HFFc6 (cell line): ENCODE data around the gene ADAMTS10. TPM values are rescaled to one million over a fixed set of nuclear protein-coding genes. Genes with fewer than 3 reads are reported as not detected.
"Not testable (repeated sequence)": the region's sequence is repeated elsewhere in the genome, so short reads cannot be mapped to it uniquely, and the experiment has no call there.

ENCODE experiments used
- DNase-seq: peaks from one replicate; pipeline ENCODE4 v3.0.0-alpha.2; 2018
- H3K27ac Mint-ChIP-seq: 2 replicates; pipeline ENCODE4 v1.8.0; 2020; ENCODE audit warnings: mild to moderate bottlenecking, mixed read lengths
- H3K27me3 Mint-ChIP-seq: 2 replicates; pipeline ENCODE4 v1.8.0; 2021; ENCODE audit warnings: mild to moderate bottlenecking, moderate library complexity, mixed read lengths; ENCODE audit not compliant: insufficient read depth
- H3K36me3 Mint-ChIP-seq: 2 replicates; pipeline ENCODE4 v1.8.0; 2021; ENCODE audit warnings: low read depth, mixed read lengths
- H3K4me1 Mint-ChIP-seq: 2 replicates; pipeline ENCODE4 v1.8.0; 2020; ENCODE audit warnings: low read depth, mixed read lengths
- H3K4me3 Mint-ChIP-seq: 2 replicates; pipeline ENCODE4 v1.8.0; 2020; ENCODE audit warnings: mild to moderate bottlenecking, moderate library complexity, mixed read lengths
- H3K9me3 Mint-ChIP-seq: 2 replicates; pipeline ENCODE4 v1.8.0; 2020; ENCODE audit warnings: mild to moderate bottlenecking, mixed read lengths
- CTCF ChIP-seq: fragments of 200-600 bp; sonication (generic); IDR thresholded peaks from 2 replicates; pipeline ENCODE4 v1.5.0; 2021; ENCODE audit warnings: antibody characterized with exemption, mild to moderate bottlenecking
- total RNA-seq, 6 experiments: library from RNA; stranded (reverse); fragmentation: NEBNext Ultra II Directional; extraction: Animal tissue kit (Norgen Biotek cat#: 25700); gene quantifications; 2 replicates in 1 of 6; 3 replicates in 5 of 6; pipeline ENCODE4 v1.2.3, GENCODE V29; 2021

ADAMTS10 gene
- total RNA-seq, 6 experiments from 2014 or later = 0.78 to 2.1 (median 1.5) TPM

- peaks cover 6% of the 10 kb centered on the region for H3K27me3 Mint-ChIP-seq
- H3K9me3 Mint-ChIP-seq = no peaks in the 10 kb centered on the region
- DNase-seq = no peak
- H3K27ac Mint-ChIP-seq = no peak overlapping the region
- no peak for TF ChIP-seq CTCF
- H3K4me1 Mint-ChIP-seq = peaks cover 28% of the 10 kb centered on the region
- H3K36me3 Mint-ChIP-seq = no peaks in the 10 kb centered on the region
- H3K4me3 Mint-ChIP-seq = no peak overlapping the region
These were observed 43.7 kb downstream of the ADAMTS10 start for GRCh38 chr19:8566855-8567254.

GRCh38 chr19:8564866-8565265, 45.6 kb downstream of the ADAMTS10 start:
- not testable (repeated sequence) for H3K36me3 Mint-ChIP-seq, H3K4me3 Mint-ChIP-seq, H3K9me3 Mint-ChIP-seq, DNase-seq, H3K27me3 Mint-ChIP-seq, H3K27ac Mint-ChIP-seq
- peaks cover 16% of the 10 kb centered on the region for H3K4me1 Mint-ChIP-seq

GRCh38 chr19:8561075-8561764, 49.3 kb downstream of the ADAMTS10 start:
- Mint-ChIP-seq H3K4me1 (no peaks in the 10 kb centered on the region), H3K36me3 (no peaks in the 10 kb centered on the region), H3K27ac (no peak overlapping the region), H3K27me3 (peaks cover 15% of the 10 kb centered on the region), H3K4me3 (no peak overlapping the region), H3K9me3 (no peaks in the 10 kb centered on the region)
- DNase-seq = no peak
- TF ChIP-seq CTCF = no peak

- no peaks in the 10 kb centered on the region for H3K9me3 Mint-ChIP-seq
- H3K4me3 Mint-ChIP-seq = no peak overlapping the region
- peaks cover 12% of the 10 kb centered on the region for H3K27me3 Mint-ChIP-seq
- no peak for DNase-seq
- H3K36me3 Mint-ChIP-seq = no peaks in the 10 kb centered on the region
- TF ChIP-seq CTCF = no peak
- H3K4me1 Mint-ChIP-seq = no peaks in the 10 kb centered on the region
- no peak overlapping the region for H3K27ac Mint-ChIP-seq
These were observed 52.2 kb downstream of the ADAMTS10 start for GRCh38 chr19:8558325-8558724.

GRCh38 chr19:8557642-8558238, 52.8 kb downstream of the ADAMTS10 start:
- no peak for DNase-seq

GRCh38 chr19:8553729-8554128, 56.8 kb downstream of the ADAMTS10 start:
- H3K4me1 Mint-ChIP-seq, H3K27me3 Mint-ChIP-seq, H3K4me3 Mint-ChIP-seq, DNase-seq, H3K36me3 Mint-ChIP-seq, H3K27ac Mint-ChIP-seq, H3K9me3 Mint-ChIP-seq: not testable (repeated sequence)

More at GRCh38 chr19:8557642-8558238, 52.8 kb downstream of the ADAMTS10 start:
- Mint-ChIP-seq H3K27me3 (peaks cover 10% of the 10 kb centered on the region), H3K4me1 (no peaks in the 10 kb centered on the region), H3K36me3 (no peaks in the 10 kb centered on the region), H3K27ac (no peak overlapping the region), H3K4me3 (no peak overlapping the region), H3K9me3 (no peaks in the 10 kb centered on the region)
- TF ChIP-seq CTCF = no peak
